Endothelial cell of umbilical vein (primary cell): Measurements from ENCODE around the gene C8G. TPM values are rescaled to one million over a fixed set of nuclear protein-coding genes. Genes with fewer than 3 reads are reported as not detected.

ENCODE experiments used
- BruUV-seq: library from RNA; stranded (reverse); fragments of 400-500 nt; replicated peaks from 2 replicates; lab custom pipeline; 2021; lab: Mats Ljungman, UMichigan
- CTCF ChIA-PET: fragments of 300-600, 350-600 bp; sonication (Branson Sonifier 250); formaldehyde crosslinking; loops from one replicate; lab custom pipeline; 2021; ENCODE audit warnings: antibody characterized with exemption, inconsistent platforms; lab: Charles Lee
- POLR2A ChIA-PET: fragments of 300-600, 350-600 bp; sonication (Branson Sonifier 250); formaldehyde crosslinking; loops from one replicate; lab custom pipeline; 2021; ENCODE audit warnings: antibody characterized with exemption, inconsistent platforms; lab: Charles Lee
- DNase-seq: peaks from one replicate; pipeline ENCODE4 v3.0.0-alpha.2; 2011; ENCODE audit warnings: low read depth, low spot score
- FAIRE-seq: peaks from 2 replicates; lab custom pipeline; 2011; peaks lifted over from hg19 to GRCh38; lab: Jason Lieb, UNC
- H2AFZ ChIP-seq: 2 replicates; pipeline ENCODE4 v1.6.0; 2012; ENCODE audit warnings: low read depth, low read length, control low read depth, inconsistent platforms
- H3K27ac ChIP-seq: 2 replicates; pipeline ENCODE4 v1.5.1; 2011; ENCODE audit warnings: low read depth, mild to moderate bottlenecking, control low read depth, low read length, moderate library complexity; ENCODE audit not compliant: insufficient read depth
- H3K27me3 ChIP-seq, 2 experiments: 2 replicates each; pipeline versions ENCODE4 v1.6.0 to v1.6.1; 2011; ENCODE audit warnings: low read length in 2 of 2, mixed read lengths in 1 of 2; ENCODE audit not compliant: control insufficient read depth in 2 of 2, insufficient read depth in 2 of 2
- H3K36me3 ChIP-seq, 2 experiments: 2 replicates in 1 of 2; 3 replicates in 1 of 2; pipeline ENCODE4 v1.5.1; 2011; ENCODE audit warnings: low read length in 2 of 2, mild to moderate bottlenecking in 1 of 2, moderate library complexity in 1 of 2; ENCODE audit not compliant: control insufficient read depth in 2 of 2, insufficient read depth in 2 of 2; ENCODE audit errors: extremely low read depth in 1 of 2
- H3K4me1 ChIP-seq: 3 replicates; pipeline ENCODE4 v1.5.1; 2011; ENCODE audit warnings: mild to moderate bottlenecking, low read length; ENCODE audit not compliant: control insufficient read depth, insufficient read depth; ENCODE audit errors: extremely low read depth
- H3K4me2 ChIP-seq: 2 replicates; pipeline ENCODE4 v1.6.1; 2011; ENCODE audit warnings: low read length, control low read depth, mixed read lengths; ENCODE audit not compliant: insufficient read depth
- H3K4me3 ChIP-seq, 3 experiments: fragments of 200-600 bp in 1 of 3; sonication (generic), shearing (Covaris generic) in 1 of 3; replicated peaks in 1 of 3; 2 replicates each; pipeline ENCODE4 v1.5.1; 2011 to 2016; ENCODE audit warnings: control low read depth in 3 of 3, low read length in 3 of 3, mild to moderate bottlenecking in 2 of 3, inconsistent platforms in 1 of 3, low read depth in 1 of 3, moderate library complexity in 1 of 3; ENCODE audit not compliant: insufficient read depth in 1 of 3
- H3K79me2 ChIP-seq: 2 replicates; pipeline ENCODE4 v1.6.0; 2012; ENCODE audit warnings: low read length, inconsistent platforms; ENCODE audit not compliant: control insufficient read depth, insufficient read depth
- H3K9ac ChIP-seq: replicated peaks from 2 replicates; pipeline ENCODE3; 2011; ENCODE audit warnings: low read length, control low read depth; ENCODE audit not compliant: insufficient read depth; ENCODE audit errors: extremely low read depth
- H3K9me1 ChIP-seq: replicated peaks from 3 replicates; pipeline ENCODE4 v1.6.0; 2011; ENCODE audit warnings: mild to moderate bottlenecking, low read length; ENCODE audit not compliant: control insufficient read depth, insufficient read depth; ENCODE audit errors: extremely low read depth
- H3K9me3 ChIP-seq: replicated peaks from 2 replicates; pipeline ENCODE4 v1.5.1; 2012; ENCODE audit warnings: low read length, inconsistent platforms; ENCODE audit not compliant: control insufficient read depth, insufficient read depth
- H4K20me1 ChIP-seq: replicated peaks from 2 replicates; pipeline ENCODE3; 2011; ENCODE audit warnings: mild to moderate bottlenecking, low read length; ENCODE audit not compliant: control insufficient read depth, insufficient read depth; ENCODE audit errors: extremely low read depth
- EZH2 ChIP-seq: IDR thresholded peaks from 2 replicates; pipeline ENCODE4 v1.6.1; 2012; ENCODE audit warnings: borderline replicate concordance, low read depth, mild to moderate bottlenecking, moderate library complexity, low read length, inconsistent platforms; ENCODE audit not compliant: severe bottlenecking
- FOS ChIP-seq: IDR thresholded peaks from 2 replicates; pipeline ENCODE4 v1.6.1; 2011; ENCODE audit warnings: mild to moderate bottlenecking, low read length, moderate library complexity, borderline replicate concordance; ENCODE audit not compliant: insufficient read depth
- GATA2 ChIP-seq: IDR thresholded peaks from 2 replicates; pipeline ENCODE4 v1.7.0; 2011; ENCODE audit warnings: low read depth, mild to moderate bottlenecking, moderate library complexity, mixed read lengths, low read length; ENCODE audit not compliant: insufficient read length, insufficient read depth
- JUN ChIP-seq: IDR thresholded peaks from 2 replicates; pipeline ENCODE4 v1.6.1; 2011; ENCODE audit warnings: borderline replicate concordance, low read depth; ENCODE audit not compliant: insufficient read length, insufficient read depth
- MYC ChIP-seq: IDR thresholded peaks from one replicate; pipeline ENCODE4 v1.6.1; 2011; ENCODE audit warnings: mild to moderate bottlenecking, low read depth, low read length
- POLR2A ChIP-seq: IDR thresholded peaks from 2 replicates; pipeline ENCODE4 v1.6.1; 2012; ENCODE audit warnings: low read depth, mild to moderate bottlenecking, control low read depth, low read length
- POLR2AphosphoS5 ChIP-seq: IDR thresholded peaks from 2 replicates; pipeline ENCODE4 v1.6.1; 2012; ENCODE audit warnings: low read depth, mild to moderate bottlenecking, control low read depth, low read length, moderate library complexity; ENCODE audit not compliant: insufficient read depth
- dilution Hi-C: fragments of 300-500 bp; cut with MboI; formaldehyde crosslinking; loops from one replicate; pipeline ENCODE4 v1.15.0; 2019; ENCODE audit warnings: low sequenced_read_pairs; ENCODE audit not compliant: extremely low pct_ligation_motif_present
- intact Hi-C: fragments of 100-400 bp; cut with micrococcal nuclease; formaldehyde crosslinking; loops from one replicate; pipeline ENCODE4 v1.10.0; 2022
- polyA plus RNA-seq, 4 experiments: library from polyadenylated mRNA; depleted of rRNA in 3 of 4; stranded (reverse) in 3 of 4; unstranded in 1 of 4; fragments of >200 nt; gene quantifications; 2 replicates each; pipeline versions ENCODE4 v1.2.1 to v1.2.3, GENCODE V29; 2011 to 2012; ENCODE audit warnings: missing spikeins in 1 of 4
- total RNA-seq: library from RNA; stranded (reverse); gene quantifications from 2 replicates; pipeline ENCODE4 v1.2.3, GENCODE V29; 2021
- TF ChIP-seq, protein P1 (sequence below): IDR thresholded peaks from 2 replicates; pipeline ENCODE4 v1.6.1; 2011; ENCODE audit not compliant: insufficient read depth, insufficient read length
- TF ChIP-seq, protein P2 (sequence below), 2 donors: IDR thresholded peaks; 1 replicate in 1 of 2; 2 replicates in 1 of 2; pipeline ENCODE4 v1.5.1; 2011; ENCODE audit warnings: low read length in 2 of 2, mild to moderate bottlenecking in 2 of 2, moderate library complexity in 2 of 2, control low read depth in 1 of 2, inconsistent platforms in 1 of 2, low read depth in 1 of 2; ENCODE audit not compliant: insufficient read depth in 1 of 2; ENCODE audit errors: extremely low read depth in 1 of 2

C8G gene
- total and polyA plus RNA-seq, 2 donors (not counting 3 experiments of a cell fraction or from before 2014, with no cell fraction given) = 0.47 to 1.9 TPM

DNA sequence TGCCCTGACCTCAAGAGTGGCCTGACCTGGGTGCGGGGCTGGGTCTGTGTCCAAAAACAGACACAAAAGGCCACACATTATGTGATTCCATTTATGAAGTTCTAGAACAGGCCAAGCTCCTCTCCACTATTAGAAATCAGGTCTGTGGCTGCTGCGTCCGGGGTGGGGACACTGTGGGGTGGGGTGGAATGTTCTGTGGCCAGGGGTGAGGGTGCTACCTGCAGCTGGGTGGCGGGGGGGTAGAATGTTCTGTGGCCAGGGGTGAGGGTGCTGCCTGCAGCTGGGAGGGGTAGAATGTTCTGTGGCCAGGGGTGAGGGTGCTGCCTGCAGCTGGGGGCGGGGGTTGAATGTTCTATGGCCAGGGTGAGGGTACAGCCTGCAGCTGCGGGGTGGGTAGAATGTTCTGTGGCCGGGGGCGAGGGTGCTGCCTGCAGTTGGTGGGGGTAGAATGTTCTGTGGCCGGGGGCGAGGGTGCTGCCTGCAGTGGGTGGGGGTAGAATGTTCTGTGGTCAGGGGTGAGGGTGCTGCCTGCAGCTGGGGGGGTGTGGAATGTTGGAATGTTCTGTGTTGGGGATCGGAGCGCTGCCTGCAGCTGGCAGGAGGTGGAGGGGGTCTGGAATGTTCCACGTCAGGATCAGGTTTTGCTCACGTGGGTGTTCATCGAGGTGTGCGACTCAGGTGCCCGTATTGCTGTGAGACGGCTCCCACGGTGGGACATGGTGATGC, 15.3 kb downstream of the C8G start:
- DNase-seq (no peak), FAIRE-seq (no peak)
- H3K4me2 ChIP-seq = no peak overlapping the region
- no peak overlapping the region for H2AFZ ChIP-seq
- no peaks in the 10 kb centered on the region for H3K79me2 ChIP-seq
- intact Hi-C loops = no loop called here
- ChIA-PET POLR2A (no interaction called here), CTCF (interaction anchor here (0.6 to 1.4 kb wide), 4 partner anchors 13 to 103 kb away, joined by 3 to 6 read pairs (median 4); no protein-coding TSS in a partner anchor)
- H4K20me1 ChIP-seq = no peaks in the 10 kb centered on the region
- TF ChIP-seq MYC = no peak
- TF ChIP-seq, protein P1, sequence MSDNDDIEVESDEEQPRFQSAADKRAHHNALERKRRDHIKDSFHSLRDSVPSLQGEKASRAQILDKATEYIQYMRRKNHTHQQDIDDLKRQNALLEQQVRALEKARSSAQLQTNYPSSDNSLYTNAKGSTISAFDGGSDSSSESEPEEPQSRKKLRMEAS = no peak
- TF ChIP-seq POLR2AphosphoS5 = no peak
- no peak for TF ChIP-seq GATA2
- TF ChIP-seq EZH2 = no peak
- TF ChIP-seq JUN = no peak
- no peak for TF ChIP-seq POLR2A
- TF ChIP-seq, protein P2, sequence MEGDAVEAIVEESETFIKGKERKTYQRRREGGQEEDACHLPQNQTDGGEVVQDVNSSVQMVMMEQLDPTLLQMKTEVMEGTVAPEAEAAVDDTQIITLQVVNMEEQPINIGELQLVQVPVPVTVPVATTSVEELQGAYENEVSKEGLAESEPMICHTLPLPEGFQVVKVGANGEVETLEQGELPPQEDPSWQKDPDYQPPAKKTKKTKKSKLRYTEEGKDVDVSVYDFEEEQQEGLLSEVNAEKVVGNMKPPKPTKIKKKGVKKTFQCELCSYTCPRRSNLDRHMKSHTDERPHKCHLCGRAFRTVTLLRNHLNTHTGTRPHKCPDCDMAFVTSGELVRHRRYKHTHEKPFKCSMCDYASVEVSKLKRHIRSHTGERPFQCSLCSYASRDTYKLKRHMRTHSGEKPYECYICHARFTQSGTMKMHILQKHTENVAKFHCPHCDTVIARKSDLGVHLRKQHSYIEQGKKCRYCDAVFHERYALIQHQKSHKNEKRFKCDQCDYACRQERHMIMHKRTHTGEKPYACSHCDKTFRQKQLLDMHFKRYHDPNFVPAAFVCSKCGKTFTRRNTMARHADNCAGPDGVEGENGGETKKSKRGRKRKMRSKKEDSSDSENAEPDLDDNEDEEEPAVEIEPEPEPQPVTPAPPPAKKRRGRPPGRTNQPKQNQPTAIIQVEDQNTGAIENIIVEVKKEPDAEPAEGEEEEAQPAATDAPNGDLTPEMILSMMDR (IDR thresholded peaks at IDR 0.05; ENCODE audit: extremely low read depth in 1 of 2, insufficient read depth in 1 of 2, low read depth in 1 of 2, low read length in 2 of 2) = no peak
- no peak for TF ChIP-seq FOS
- H3K4me3 ChIP-seq = no peak overlapping the region
- H3K4me1 ChIP-seq = no peaks in the 10 kb centered on the region
- no TSS peak for BruUV-seq
- dilution Hi-C loops = no loop called here
- H3K9me1 ChIP-seq = no peaks in the 10 kb centered on the region
- H3K36me3 ChIP-seq = no peaks in the 10 kb centered on the region
- H3K9ac ChIP-seq = no peak overlapping the region
- H3K27ac ChIP-seq = no peak overlapping the region
- no peaks in the 10 kb centered on the region for H3K27me3 ChIP-seq
- no peaks in the 10 kb centered on the region for H3K9me3 ChIP-seq
